GM12875 (cell line): ENCODE measurements around the gene ZNF385D.

ENCODE experiments used
- H3K4me3 ChIP-seq: one replicate; pipeline ENCODE4 v1.5.1; 2011; ENCODE audit warnings: low read depth, low read length, control low read depth
- TF ChIP-seq, protein P1 (sequence below): IDR thresholded peaks from 2 replicates; pipeline ENCODE4 v1.5.1; 2011; ENCODE audit warnings: low read depth, mild to moderate bottlenecking, control low read depth, inconsistent platforms, low read length, moderate library complexity, borderline replicate concordance; ENCODE audit not compliant: insufficient read depth

The ZNF385D gene

DNA sequence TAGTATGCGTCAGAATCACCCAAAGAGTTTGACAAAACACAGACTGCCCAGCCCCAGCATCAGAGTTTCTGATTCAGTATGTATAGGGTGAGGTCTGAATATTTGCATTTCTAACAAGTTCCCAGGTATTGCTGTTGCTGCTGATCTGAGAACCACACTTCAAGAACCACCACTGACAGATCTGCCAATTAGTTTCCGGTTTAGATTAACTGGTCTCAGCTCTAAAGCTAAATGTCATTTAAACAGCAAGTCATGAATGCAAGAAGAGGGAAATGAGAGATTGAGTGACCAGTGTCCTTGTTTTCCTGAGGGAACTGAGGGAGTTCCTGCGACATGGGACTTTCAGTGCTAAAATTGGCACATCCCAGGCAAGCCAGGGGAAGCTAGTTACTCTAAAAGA is 305.0 kb downstream of the ZNF385D start:
- TF ChIP-seq, protein P1, sequence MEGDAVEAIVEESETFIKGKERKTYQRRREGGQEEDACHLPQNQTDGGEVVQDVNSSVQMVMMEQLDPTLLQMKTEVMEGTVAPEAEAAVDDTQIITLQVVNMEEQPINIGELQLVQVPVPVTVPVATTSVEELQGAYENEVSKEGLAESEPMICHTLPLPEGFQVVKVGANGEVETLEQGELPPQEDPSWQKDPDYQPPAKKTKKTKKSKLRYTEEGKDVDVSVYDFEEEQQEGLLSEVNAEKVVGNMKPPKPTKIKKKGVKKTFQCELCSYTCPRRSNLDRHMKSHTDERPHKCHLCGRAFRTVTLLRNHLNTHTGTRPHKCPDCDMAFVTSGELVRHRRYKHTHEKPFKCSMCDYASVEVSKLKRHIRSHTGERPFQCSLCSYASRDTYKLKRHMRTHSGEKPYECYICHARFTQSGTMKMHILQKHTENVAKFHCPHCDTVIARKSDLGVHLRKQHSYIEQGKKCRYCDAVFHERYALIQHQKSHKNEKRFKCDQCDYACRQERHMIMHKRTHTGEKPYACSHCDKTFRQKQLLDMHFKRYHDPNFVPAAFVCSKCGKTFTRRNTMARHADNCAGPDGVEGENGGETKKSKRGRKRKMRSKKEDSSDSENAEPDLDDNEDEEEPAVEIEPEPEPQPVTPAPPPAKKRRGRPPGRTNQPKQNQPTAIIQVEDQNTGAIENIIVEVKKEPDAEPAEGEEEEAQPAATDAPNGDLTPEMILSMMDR = no peak
- no peak overlapping the region for H3K4me3 ChIP-seq

GRCh38 chr3:21441821-21442220 is 309.2 kb downstream of the ZNF385D start:
- TF ChIP-seq, protein P1 = no peak
- H3K4me3 ChIP-seq = no peak overlapping the region

GRCh38 chr3:21436835-21437234 is 314.2 kb downstream of the ZNF385D start:
- TF ChIP-seq, protein P1 = no peak
- no peak overlapping the region for H3K4me3 ChIP-seq

GRCh38 chr3:21435871-21436270 is 315.1 kb downstream of the ZNF385D start:
- H3K4me3 ChIP-seq = no peak overlapping the region
- TF ChIP-seq, protein P1 = no peak

DNA sequence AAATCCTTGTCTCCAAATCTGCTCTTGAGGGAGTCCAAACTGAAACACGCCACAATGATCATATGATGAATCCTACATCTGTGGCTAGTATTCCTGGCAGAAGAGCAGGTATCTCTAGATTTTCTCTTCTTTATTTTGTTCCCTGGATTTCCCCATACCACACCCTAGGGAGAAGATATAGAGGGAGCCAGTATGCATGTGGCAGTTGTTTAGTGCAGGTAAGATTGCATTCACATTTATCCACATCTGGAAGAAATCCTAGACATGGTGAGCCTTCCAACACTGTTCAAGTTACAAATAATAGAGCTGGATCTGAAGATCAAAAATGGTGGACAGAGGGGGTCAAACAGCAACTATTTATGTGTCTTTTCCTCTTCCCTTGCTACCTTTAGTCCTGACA is 316.7 kb downstream of the ZNF385D start:
- H3K4me3 ChIP-seq = no peak overlapping the region
- TF ChIP-seq, protein P1 = no peak

DNA sequence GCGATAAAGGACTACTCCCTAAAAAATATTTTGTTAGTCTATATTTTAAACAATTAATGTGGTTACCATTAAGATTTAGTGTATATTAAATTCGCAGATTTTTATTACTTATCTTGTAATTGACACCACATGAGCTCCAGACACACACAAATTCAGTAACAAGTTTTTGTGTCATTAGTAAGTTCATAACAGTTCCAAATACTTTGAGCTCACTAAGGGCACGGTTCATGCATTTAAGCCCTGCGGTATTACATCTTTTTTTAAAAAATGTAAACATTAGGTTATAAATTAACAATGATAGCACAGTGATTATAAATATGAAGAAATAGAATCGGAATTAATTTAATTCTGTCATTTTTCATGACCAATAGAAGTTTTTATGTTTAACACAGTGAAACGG is 317.3 kb downstream of the ZNF385D start:
- H3K4me3 ChIP-seq = no peak overlapping the region
- TF ChIP-seq, protein P1 = no peak

- TF ChIP-seq, protein P1 = no peak
- H3K4me3 ChIP-seq = no peak overlapping the region
These were observed 324.1 kb downstream of the ZNF385D start for GRCh38 chr3:21426920-21427319.
